CD4-positive, alpha-beta T cell treated with Interleukin-21 for 1 hour (primary cell): ENCODE measurements around the gene LCT.
"Not testable (repeated sequence)": the region's sequence is repeated elsewhere in the genome, so short reads cannot be mapped to it uniquely, and the experiment has no call there.

Experiments used
- DNase-seq: peaks from one replicate; pipeline ENCODE4 v3.0.0-alpha.2; 2020

Gene LCT

DNA sequence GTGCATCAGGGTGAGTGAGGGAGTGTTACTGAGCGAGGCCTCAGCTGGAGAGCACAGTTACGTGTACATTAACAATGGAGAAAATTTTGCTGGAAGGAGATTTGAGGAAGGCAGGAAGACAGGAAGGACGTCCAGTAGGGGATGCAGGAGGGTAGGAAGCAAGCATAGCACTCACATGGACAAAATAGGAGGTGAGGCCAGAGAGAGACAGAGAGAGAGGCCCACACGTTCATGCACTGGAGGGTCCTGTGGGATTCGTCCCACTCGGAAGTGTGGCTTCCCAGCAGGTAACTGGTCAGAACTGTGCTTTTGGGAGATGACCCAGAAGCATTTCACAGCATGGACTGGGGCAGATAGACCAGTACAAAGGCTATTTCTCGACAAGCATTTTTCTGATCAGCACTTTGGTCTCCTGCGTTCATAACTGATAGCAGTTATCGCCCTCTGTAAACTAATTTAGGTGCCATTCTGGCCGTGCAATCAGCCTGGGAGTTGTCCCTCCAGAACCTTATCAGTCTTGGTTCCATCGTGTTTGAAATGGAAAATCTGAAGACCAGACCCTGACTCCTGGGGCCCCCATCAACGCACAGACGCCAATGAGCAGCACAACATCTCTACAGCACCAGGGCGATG is 5.7 kb downstream of the LCT start:
- no peak for DNase-seq

- no peak for DNase-seq
These were observed 7.4 kb downstream of the LCT start for GRCh38 chr2:135829378-135830135.

DNA sequence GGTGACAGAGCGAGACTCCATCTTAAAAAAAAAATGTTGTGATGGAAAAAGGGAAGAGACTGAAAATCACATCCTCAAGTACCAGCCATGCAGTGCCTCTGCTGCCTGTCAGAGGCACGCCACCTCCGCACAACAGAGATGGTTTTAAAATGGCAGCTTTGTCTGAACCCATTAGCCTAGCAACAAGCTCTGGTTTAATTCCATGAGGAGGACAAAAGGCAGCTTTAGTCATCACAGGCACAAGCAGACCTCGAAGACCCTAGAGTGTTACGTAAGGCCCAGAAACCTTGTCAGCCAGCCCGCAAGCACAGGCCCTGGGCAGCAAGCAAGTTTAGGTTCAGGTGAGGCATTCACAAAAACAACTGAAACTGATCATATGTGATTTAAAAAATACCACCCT is 10.4 kb downstream of the LCT start:
- DNase-seq: no peak

GRCh38 chr2:135825550-135826176 is 11.3 kb downstream of the LCT start:
- no peak for DNase-seq

DNA sequence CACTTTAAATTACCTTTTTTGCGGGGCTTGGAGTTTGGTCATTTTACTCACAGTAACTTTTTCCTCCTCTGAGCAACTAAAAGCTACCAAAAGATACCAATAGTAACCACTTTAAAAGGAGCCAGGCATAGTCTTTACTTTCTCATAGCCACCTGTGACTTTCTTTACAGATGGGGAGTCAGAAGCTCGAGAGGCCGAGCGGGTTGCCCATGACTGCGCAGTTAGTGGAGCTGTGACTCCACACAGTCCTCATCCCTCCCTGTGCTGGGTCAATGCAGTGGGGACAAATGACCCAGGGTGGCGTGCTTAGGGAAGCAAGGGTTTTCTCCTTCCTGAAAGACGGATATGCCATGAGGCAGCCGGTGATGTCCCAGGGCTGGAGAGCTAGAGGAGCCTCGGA is 11.9 kb downstream of the LCT start:
- DNase-seq: no peak

GRCh38 chr2:135822855-135823254 is 14.1 kb downstream of the LCT start:
- DNase-seq: no peak

DNA sequence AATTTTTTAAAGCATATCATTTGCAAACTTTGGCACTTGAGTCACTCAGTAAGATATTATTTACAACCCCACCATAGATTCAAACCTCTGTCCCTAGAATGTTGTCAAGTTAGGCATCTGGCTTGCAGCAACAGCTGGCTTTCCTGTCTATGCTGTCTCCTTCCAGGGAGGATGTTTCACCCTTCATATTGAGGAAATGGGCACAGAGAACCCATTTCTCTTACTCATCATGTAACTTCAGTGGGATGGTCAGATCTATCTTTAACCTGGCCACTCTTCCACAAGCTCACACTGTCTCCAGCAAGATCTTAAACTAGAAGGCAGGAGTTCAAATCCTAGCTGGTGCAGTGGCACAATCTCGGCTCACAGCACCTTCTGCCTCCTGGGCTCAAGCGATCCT is 15.8 kb downstream of the LCT start:
- no peak for DNase-seq

- peak; percentile 36 for DNase-seq
These were observed 16.9 kb downstream of the LCT start for GRCh38 chr2:135820003-135820618.

DNA sequence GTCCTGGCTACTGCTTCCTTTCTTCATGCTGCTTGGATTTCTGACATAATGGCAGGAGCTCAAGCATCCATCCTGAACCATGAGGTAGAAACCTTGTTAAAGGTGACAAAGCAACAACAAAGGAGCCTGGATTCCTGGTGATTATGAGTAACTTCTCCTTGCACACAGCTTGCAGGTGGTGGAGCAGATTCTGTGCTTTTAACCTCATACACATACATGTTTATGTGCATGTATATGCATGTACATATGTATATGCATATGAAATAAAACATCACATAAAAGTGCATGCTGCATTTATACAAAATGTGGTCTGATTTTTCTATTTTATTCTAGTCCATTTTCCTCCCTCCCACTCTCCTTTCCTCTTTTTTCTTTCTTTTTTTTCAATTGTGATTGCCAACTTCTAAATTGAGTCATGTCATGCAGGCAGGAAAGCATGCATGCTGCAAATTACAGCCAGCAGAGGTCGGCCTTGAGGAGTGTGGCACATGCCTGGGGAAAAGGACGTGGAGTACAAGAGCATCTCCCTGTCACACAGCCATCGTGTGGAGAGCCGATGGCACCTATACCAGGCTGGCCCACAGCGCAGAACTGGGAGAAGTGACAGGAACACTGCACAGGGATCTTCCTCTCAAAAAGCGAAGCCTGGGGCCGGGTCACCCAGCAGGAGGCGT is 17.9 kb downstream of the LCT start:
- DNase-seq: peak; percentile 14

GRCh38 chr2:135817951-135818350 is 19.0 kb downstream of the LCT start:
- no peak for DNase-seq

DNA sequence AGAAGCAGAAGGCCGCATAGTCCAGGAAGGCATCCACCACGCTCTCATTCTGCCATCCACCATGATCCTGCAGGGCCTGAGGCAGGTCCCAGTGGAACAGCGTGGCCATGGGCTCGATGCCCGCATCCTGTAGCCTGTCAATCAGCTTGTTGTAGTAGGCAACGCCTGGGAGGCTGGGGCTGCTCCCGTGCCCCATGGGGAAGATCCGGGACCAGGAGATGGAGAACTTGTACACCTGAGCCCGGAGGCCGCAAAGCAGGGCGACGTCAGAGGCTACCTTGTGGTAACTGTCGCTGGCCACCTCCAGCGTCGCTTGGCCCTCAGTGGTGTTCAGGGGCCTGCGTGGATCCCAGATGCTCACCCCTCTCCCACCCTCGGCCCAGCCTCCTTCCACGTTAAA is 19.5 kb downstream of the LCT start:
- no peak for DNase-seq

GRCh38 chr2:135815269-135815668 is 21.7 kb downstream of the LCT start:
- DNase-seq: no peak

- DNase-seq: no peak
These were observed 24.0 kb downstream of the LCT start for GRCh38 chr2:135812907-135813511.

DNA sequence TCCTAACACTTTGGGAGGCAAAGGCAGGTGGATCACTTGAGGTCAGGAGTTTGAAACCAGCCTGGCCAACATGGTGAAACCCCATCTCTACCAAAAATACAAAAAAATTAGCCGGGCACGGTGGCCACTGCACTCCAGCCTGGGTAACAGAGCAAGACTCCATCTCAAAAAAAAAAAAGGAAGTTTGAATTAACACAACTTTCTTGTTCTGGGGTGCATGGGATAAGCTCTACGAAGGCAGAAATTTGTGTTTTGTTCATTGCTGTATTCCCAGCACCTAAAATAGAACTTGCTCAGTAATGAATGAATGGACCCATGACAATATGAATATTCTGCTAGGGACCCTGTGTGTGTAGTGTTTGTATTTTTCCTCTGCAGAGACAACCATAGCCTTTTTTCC is 29.1 kb downstream of the LCT start:
- not testable (repeated sequence) for DNase-seq

DNA sequence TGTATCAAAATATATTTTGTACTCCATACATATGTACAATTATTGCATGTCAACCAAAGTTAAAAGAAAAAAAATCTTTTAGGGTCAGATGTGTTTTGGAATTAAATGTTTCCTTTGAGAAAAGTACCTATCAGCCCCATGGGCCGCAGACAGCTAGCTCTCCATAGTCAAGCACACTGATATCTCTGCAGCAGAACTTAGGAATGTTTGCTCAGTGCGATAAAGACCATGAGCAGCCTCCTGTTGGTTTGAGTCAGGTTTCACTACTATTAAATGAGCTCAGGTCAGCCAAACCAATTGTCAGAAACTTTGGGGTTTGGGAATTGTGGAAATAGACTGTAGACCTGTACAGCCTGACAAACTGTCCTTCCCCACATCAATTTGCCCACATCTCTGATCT is 33.7 kb downstream of the LCT start:
- DNase-seq: no peak

DNA sequence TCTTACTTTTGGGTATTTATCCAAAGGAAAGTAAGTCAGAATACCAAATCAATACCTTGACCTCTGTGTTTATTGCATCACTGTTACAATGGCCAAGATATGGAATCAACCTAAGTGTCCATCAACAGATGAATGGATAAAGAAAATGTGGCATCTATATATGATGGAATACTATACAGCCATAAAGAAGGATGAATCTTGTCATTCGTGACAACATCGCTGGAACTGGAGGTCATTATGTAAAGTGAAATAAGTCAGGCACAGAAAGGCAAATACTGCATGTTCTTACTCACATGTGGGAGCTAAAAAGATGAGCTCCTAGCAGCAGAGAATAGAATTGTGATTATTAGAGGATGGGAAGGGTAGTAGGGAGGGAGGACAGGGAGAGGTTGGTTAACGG is 34.6 kb downstream of the LCT start:
- no peak for DNase-seq

GRCh38 chr2:135800513-135801460 is 36.2 kb downstream of the LCT start:
- DNase-seq: no peak

DNA sequence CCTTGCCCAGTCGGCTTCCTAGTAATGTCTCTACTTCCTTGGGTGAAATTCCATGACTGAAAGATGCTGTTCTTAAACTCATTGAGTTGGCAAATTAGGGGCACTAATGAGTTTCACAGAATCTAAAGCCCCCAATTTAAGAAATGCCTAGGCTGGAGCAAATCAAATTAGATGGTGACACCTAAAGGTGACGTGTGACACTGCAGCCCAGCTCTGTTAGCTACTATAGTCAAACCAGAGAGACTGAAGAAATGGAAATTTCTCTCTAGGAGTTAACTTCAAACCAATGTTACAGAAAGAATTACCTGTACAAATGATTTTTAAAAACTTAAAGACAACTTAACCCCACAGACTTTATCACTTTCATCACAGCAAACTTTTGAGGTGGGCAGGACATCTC is 37.2 kb downstream of the LCT start:
- no peak for DNase-seq

DNA sequence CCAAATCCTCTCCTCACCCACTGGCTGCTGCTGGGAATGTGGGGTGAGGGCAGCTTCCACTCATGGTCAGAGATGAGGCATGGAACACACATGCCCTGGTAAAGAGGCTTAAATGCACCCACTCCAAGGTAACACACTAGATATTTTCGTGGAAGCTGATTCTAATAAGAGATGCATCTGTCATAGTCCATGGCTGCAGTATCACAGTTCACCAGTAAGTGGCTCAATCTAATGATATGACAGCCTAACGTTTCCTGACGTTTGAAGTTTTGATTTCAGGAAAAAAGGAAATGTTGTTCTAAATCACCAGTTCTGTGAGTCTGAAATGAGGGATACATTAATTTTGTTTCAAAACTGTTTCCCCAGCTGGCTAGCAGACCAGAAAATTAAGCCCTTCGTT is 38.2 kb downstream of the LCT start:
- DNase-seq: no peak

- no peak for DNase-seq
These were observed 38.7 kb downstream of the LCT start for GRCh38 chr2:135798275-135798705.

DNA sequence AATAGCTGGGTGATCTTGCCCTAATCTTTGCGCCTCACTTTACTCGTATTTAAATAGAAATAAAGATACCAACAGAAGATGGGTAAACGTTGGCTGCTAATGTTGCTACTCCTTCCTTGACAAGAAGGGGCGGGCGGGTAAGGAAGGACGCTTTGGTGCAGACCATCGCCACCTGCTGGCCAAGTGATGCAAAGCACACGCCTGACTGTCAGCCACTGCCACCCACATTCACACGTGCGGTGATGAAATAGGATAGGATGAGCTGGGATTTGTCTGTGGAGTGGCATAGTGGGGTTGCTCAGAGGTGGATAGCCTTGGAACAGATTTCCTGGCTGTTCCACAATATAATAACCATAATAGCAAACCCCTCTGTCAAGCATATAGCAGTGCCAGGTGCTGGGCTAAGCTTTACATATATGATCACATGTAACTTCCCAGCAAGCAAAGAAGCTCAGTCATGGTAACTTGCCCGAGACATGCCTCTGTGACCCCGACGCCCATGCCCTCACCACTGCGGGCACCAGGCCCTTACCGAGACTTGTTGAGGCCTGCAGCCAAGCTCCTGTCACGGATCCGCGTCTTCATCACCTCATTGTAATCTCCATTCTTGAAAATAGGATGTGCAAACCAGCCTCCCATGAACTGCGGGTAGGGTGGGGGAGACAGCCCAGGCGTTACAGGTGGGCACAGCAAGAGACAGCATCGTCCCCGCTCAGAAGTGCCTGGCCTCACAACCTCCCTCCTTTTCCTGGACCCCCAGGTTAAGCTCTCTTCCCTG is 39.3 kb downstream of the LCT start:
- peak; percentile 71 for DNase-seq
